RCC 7860 (cell line): ENCODE measurements around the gene CYBB.
"Not testable (repeated sequence)": the region's sequence is repeated elsewhere in the genome, so short reads cannot be mapped to it uniquely, and the experiment has no call there.

Experiments used
- DNase-seq: peaks from one replicate; pipeline ENCODE4 v3.0.0-alpha.2; 2015; ENCODE audit warnings: low spot score
- FAIRE-seq: peaks from 2 replicates; lab custom pipeline; 2012; peaks lifted over from hg19 to GRCh38; lab: Jason Lieb, UNC

Gene CYBB

DNA sequence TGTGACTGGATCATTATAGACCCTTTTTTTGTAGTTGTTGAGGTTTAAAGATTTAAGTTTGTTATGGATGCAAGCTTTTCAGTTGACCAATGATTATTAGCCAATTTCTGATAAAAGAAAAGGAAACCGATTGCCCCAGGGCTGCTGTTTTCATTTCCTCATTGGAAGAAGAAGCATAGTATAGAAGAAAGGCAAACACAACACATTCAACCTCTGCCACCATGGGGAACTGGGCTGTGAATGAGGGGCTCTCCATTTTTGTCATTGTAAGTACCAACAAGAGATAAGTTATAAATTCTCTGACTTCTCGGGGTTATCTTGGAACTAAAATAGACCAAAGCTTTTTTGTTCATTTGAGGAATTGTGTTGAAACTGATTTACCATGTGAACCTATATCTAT is at the start of gene CYBB:
TSS of gene CYBB (plus strand) at position 203 of the 400 bp plus-strand sequence. CDS start at position 222, 19 bp downstream.
- FAIRE-seq (no peak), DNase-seq (no peak)

DNA sequence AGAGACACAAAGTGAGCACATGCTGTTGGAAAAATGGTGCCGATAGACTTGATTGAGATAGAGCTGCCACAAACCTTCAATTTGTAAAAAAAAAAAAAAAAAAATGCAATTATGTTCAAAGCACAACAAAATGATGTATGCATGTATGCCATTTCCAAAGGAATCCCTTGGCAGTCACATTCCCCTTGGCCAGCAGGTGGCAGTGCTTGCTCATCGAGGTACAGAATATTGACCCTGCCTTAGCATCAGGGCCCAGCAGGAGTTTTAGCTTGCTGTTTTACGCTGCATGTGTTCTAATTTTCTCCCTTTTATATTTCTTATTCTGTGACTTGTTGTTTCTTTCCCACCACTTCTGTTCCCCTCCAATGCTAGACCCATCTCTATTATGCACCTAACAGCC is 34.5 kb upstream of the CYBB start:
- peak; percentile 5 for DNase-seq
- peak; percentile 72 for FAIRE-seq

DNA sequence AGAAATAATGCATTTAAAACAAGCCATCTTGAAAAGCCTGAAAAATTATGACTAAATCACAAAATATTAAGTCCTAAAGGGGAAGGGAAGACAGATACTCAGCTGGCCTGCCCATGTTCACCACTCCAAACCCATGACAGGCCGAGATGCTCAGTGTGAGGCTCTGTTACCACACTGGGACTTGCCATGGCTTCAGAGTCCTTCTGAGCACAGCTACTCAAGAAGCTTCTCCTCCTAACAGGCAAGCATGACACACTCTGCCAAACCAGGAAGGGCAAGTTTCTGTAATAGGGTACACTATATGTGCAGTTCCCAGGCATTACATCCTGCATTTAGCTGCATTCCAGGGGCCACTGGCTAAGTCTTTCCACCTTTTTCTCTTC is 34.0 kb upstream of the CYBB start:
- FAIRE-seq = no peak

DNA sequence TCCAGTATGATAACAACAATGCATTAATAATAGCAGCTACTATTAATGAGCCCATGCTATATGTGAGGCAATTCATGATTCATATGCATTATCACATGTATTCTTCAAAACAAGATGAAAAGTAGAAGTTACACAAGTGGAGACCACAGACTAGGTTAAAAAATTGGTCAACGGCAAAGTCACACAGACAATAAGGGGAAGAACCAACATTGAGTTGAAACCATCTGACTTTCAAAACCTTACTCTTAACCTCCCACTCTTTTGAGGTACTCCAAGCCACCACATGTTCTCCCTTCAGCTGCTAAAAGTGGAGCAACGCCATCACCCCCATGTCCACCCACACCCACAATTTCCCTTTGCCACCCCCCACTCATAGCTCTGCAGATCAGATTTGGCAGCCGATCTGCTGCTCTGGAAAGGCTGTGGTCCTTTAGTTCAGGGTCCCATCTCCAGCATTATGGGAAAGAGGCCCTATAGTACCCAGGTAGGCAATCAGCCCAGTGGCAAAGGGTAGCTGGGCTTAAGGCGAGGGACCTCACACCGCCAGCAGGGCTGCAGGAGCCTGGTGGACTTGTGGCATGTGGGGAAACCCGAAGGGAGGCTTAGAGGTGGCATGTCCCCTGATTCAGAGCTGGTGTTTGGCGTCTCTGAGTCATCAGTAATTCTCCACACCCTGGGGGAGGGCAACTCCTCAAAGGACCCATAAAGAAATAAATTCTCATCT is 33.5 kb upstream of the CYBB start:
- DNase-seq (peak; percentile 64), FAIRE-seq (peak; percentile 77)

More for the DNA sequence above, 34.0 kb upstream of the CYBB start:
- DNase-seq = no peak

DNA sequence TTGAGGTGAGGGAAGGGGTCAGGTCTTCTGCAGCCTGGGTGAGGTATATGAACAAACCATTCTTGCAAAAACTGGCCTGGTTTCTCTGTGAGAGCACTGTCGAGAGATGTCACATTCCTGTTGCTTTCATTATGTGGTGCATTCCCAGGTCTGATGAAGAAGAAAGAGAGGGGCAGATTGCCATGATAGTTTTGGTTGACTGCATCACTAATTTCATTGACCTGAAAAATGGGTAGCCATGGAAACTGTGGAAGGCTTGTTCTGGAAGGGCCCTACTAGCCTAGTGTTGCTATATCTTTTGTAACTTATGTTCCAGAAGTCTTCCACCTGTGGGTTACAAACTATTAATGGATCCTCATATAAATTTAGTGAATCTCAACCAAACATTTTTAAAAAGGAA is 32.9 kb upstream of the CYBB start:
- DNase-seq = no peak

DNA sequence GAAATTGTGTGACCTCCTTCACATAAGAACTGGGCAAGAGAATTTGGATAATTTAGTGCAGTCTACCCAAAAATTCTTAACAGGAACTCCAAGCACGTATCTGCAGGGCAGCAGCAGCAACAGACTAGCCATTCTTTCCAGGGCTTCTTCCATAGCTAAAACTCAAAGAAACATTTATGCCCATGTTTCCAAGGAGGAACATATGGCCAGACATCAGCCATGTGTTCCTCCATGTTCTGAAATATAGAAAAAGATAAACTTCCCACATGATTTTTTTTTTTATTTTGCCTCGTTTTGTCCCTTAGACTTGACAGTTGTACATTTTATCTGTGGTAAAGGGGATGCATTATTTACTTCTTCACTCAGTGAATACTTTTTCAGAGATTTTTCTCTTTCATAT is 27.6 kb upstream of the CYBB start:
- no peak for DNase-seq
- no peak for FAIRE-seq

More for the DNA sequence above, 32.9 kb upstream of the CYBB start:
- no peak for FAIRE-seq

DNA sequence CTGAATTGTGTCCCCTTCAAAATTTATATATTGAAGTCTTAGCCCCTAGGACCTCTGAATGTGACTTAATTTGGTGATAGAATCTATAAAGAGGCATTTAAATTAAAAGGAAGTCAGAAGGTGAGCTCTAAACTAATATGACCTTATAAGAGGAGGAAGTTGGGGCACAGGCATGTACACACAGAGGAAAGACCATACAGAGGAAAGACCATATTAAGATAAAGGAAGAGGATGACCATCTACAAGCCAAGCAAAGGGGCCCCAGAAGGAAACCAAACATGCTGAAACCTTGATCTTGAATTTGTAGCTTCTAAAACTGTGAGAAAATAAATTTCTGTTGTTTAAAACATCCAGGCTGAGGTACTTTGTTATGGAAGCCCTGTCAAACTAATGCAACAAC is 26.9 kb upstream of the CYBB start:
- FAIRE-seq (no peak), DNase-seq (no peak)

DNA sequence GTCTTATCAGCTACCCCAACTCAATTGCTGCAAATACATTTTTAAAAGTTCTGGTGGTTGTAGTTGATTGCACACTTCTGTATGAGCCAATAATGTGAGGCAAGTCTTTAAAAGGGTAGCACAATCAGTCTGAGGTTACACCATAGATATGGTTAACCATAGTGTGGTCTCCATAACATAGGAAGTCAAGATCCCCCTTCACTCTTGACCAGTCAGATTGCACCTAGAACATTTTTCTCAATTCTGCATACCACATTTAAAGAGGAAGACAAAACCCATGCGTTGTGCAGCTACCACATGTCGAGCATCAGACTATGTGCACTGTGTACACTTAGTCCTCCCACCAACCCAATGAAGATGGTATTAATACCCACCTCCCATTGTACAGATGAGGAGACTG is 26.5 kb upstream of the CYBB start:
- FAIRE-seq = no peak
- DNase-seq = no peak

DNA sequence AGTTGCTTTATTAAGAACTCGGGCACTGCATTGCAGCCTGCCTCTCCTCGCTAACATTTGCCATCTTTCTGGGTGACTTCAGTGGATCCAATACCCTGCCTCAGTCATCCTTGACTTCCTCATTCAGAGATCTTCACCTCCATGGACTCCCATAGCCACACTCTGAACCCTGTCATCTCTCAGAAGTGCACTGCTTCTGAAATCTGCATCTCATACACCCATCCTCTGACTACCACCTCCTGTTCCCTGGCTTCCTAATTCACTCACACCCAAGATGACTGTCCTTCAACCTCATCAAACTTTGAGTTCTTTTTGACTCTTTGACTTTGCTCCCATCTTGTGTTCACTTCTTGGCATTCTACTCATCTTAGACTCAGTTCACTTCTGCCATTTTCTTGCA is 25.3 kb upstream of the CYBB start:
- DNase-seq = no peak
- FAIRE-seq = no peak

DNA sequence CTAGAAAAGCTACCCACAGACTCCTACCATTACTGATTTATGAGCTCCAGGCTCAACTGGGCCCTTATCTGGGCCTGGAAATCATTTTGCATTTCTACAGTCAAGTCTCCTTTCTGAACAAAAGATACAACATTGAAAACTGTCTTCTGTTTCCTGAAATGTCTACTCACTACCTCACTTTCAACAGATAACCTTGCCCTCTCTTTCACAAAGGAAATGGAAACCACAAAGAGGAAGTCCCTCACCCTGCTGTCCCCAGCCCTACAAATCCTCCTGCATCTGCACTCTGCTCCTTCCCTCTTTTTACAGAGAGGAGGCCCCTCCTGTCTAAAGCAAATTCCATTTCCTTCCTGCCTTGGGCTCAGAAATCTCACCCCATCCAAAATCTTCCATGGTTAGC is 24.8 kb upstream of the CYBB start:
- DNase-seq = no peak
- no peak for FAIRE-seq

DNA sequence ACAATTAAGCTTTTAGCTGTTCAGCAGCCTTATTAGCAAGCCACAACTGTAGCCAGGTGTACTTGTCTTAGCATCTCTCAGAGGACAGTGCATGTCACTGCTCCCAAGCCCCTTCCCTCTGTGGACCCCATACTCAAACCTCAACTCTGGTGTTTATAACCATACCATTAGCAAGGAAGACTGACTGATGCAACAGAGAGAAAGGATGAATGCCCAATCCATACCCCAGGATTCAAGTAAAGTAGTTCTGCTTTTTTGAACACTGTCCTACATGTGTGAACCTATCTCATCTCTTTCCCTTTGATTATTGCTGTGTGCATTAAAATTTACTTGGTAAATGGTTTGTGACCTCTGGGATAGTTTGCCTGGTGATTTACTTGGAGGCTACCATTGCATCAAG is 22.8 kb upstream of the CYBB start:
- FAIRE-seq (no peak), DNase-seq (no peak)

DNA sequence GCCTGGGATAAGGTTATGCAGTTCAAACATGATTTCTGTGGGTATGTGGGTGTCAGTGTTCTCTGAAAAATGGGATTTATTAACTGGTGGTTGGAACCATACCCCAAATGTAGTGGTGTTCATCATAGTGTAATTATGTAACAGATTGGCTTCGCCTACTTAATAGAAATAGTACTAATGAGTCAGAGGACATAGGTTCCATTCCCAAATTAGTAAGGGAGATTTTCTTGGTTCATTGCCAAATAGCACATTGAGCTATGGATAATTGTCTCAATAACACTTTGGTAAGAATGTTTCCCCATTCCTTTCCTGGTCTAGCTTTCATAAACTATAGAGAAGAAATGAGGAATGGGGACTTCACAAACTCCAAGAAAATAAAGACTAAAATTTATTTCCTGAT is 20.5 kb upstream of the CYBB start:
- DNase-seq (no peak), FAIRE-seq (no peak)

DNA sequence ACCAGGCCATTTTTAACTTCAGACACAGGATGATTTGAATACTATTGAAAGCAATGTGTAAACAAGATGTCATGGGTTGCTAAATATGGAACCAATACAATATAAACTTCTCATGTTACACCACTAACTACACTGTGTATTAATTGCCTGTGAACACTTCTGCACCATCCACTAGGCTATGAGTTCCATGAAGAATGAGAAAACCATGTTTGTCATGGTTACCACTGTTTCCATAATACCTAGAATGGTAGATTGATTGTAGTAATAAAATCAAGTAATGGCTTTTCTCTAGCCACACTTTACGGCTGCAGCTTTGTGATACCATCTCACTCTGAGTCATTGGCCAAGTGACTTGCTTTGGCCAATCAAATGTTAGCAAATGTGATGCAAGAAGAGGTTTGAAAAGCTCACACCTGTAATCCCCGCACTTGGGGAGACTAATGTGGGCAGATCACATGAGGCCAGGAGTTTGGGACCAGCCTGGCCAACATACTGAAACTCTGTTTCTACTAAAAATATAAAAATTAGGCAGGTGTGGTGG is 19.9 kb upstream of the CYBB start:
- no peak for DNase-seq
- FAIRE-seq = no peak

DNA sequence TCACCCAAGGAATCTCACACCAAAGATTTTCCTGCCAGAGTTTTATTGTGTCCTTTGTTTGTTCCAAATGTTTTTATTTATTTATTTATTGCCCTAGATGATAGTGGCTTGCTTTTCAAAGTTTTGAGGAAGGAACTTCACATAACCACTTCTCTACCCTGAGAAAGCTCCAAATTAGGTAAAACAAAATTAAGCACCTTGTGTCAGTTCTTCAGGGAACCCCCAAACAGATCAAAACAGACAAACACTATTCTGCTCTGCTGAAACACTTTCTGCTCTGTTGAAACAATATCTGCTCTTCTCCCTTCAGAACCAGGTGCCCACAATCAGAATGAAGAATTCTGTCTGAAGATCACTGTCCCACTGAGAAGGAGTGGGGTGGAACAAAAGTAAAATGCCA is 16.5 kb upstream of the CYBB start:
- DNase-seq (no peak), FAIRE-seq (no peak)

DNA sequence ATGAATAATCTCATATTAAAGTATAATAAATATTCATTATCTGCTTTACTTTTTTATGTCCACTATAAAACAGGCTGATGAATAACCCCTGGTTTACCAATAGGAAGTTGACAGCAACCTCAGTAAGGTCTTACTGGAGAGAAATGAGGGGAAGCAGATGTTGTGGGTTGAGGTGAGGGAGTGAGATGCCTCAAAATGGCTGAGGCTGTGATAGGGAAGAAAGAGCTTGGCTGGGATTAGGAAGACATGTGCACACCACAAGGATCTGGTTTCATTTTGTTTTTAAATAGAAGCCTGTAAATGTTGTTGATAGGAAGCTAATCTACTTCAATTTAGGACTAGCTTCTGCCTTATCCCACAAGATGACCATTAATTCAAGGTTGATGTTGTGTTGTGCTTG is 14.4 kb upstream of the CYBB start:
- no peak for FAIRE-seq

DNA sequence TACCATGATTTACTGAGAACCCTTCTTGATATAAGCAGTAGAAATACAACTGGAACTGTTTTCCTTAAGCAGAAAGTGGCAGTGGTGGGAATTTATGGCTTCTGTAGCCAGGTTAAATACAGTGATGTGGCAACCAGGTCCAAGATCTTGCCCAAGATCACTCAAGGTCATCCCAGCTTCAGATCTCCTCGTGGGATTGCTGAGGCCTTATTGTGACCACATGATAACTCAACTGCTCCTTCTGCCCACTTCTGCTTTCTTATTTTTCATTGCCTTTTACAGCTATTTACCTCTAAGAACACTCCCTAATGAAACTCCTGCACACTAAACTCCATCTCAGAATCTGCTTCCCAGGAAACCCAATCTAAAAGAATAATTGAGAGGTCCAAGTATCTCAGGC is 12.4 kb upstream of the CYBB start:
- DNase-seq (no peak), FAIRE-seq (no peak)

More for the DNA sequence above, 14.4 kb upstream of the CYBB start:
- DNase-seq = no peak

DNA sequence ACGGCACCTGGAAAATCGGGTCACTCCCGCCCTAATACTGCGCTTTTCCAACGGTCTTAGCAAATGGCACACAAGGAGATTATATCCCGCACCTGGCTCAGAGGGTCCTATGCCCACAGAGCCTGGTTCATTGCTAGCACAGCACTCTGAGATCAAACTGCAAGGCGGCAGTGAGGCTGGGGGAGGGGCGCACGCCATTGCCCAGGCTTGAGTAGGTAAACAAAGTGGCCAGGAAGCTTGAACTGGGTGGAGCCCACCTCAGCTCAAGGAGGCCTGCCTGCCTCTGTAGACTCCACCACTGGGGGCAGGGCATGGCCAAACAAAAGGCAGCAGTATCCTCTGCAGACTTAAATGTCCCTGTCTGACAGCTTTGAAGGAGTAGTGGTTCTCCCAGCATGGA is 11.0 kb upstream of the CYBB start:
- FAIRE-seq, DNase-seq: not testable (repeated sequence)

DNA sequence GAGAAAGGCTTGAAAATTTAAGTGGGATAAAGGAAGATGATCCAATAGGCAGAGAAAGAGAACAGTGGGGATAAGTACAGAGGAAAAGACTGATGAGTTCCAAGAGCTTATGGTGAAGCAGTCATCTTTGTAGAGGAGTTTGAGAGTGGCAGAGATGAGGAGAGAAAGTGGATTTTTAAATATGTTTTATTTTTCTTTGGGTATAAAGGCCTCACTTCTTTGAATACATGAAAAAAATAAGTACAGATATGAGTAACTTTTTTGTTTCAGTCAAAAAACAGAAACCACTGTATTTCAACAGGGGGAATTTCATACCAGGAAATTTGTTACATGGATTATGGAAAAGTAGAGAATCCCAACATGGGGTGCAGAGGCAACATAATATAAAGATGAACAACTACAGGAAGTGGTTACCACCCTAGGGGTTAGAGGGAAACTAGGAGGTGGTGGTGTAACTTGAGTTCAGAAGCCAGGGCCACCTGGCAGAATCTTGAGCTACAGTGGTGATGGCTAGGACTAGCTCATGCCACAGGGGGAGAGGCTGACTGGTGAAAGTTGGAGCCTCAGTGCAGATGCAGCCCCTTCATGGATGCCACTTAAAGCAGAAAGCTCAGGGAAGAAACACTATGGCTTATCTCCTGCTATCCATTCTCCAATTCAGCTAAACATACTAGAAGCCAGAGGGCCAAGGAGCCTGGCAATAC is 3.4 kb upstream of the CYBB start:
- FAIRE-seq = no peak
- no peak for DNase-seq

DNA sequence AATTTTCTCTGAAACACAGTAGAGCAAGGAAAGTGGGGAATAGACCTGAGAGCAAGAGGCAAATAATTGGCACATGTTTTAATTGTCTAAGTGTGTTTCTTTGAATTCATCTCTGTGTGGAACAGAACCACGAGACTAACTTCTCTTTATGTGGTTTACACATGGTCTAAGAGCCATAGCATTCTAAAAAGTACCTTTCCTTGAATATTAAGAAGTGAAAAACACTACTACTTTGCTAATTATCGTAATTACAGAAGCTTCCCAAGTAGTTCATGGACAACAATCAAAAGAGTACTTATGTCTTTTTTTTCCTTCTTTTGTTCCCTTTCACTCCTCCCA is 2.9 kb upstream of the CYBB start:
- DNase-seq = no peak
- FAIRE-seq = no peak

DNA sequence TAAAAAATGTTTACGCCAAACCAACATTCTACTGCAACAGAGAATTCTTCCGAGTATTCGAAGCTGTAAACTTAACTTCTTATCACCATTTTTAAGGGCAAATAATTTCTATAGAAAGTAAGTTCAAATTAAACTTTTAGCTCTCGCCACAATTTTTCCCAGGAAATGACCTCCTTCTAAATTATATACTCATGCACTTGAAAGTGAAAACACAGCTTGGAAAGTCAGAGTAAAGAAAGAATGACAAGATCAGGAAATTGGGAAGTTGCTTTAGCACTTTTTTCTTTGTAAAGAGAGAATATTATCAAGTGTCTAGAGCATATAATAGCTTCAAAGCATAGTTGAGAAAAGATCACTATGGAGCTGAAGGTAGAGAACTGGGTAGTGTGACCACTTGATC is 1.2 kb downstream of the CYBB start:
- FAIRE-seq = no peak

DNA sequence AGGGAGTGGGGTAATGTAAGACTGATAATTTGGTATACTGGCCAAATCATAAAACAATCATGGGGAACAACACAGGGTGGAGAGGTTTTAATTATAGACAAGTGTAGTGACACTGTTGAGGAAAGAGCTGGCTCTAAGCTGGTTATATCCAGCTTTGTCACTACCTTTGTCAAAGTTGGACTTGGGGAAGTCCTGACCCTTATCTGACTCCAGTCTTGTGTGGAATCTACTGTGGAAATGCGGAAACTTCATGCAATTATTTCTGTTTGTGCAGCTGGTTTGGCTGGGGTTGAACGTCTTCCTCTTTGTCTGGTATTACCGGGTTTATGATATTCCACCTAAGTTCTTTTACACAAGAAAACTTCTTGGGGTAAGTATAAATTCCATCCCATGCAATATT is 2.0 kb downstream of the CYBB start:
- DNase-seq (no peak), FAIRE-seq (no peak)

More for the DNA sequence above, 1.2 kb downstream of the CYBB start:
- no peak for DNase-seq

DNA sequence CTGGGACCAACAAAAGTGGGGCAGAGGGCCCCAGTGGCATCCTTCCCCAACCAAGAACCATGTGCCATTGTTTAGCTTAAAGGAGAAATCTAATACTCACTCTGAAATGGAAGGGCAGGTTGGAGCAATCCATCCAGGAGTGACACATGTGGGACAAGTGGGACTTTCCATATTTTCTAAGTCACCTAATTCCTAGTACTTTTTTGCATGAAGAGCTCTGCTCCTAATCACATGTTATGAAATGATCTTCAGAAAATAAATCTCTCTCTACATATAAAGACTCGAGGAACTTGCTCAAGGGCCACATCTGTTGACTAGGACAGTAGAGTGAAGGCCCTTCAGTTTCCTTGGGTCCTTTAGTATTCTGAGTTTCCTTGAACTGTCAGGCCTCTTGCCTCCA is 2.5 kb downstream of the CYBB start:
- no peak for FAIRE-seq
- no peak for DNase-seq
